GM18511 (cell line): ENCODE data around the gene TAF4.
"Not testable (repeated sequence)": the region's sequence is repeated elsewhere in the genome, so short reads cannot be mapped to it uniquely, and the experiment has no call there.

Experiments used
- ATAC-seq: cut with Tn5 transposase; IDR thresholded peaks from one replicate; pipeline ENCODE4 v1.9.1; 2021; ENCODE audit warnings: mild to moderate bottlenecking, moderate library complexity; ENCODE audit not compliant: unreplicated experiment

TAF4 gene

GRCh38 chr20:62059401-62059800, 6.3 kb downstream of the TAF4 start:
- ATAC-seq: no peak

- ATAC-seq: no peak
Measured at GRCh38 chr20:62058941-62059340, 6.7 kb downstream of the TAF4 start.

- ATAC-seq: no peak
Measured at GRCh38 chr20:62056975-62057374, 8.7 kb downstream of the TAF4 start.

- ATAC-seq: no peak
Measured at GRCh38 chr20:62056377-62056776, 9.3 kb downstream of the TAF4 start.

- ATAC-seq: not testable (repeated sequence)
Measured at GRCh38 chr20:62055862-62056115, 9.9 kb downstream of the TAF4 start.

GRCh38 chr20:62055106-62055861, 10.4 kb downstream of the TAF4 start:
- ATAC-seq: no peak

GRCh38 chr20:62054451-62054953, 11.2 kb downstream of the TAF4 start:
- no peak for ATAC-seq

- no peak for ATAC-seq
Measured at GRCh38 chr20:62053465-62054196, 12.1 kb downstream of the TAF4 start.

GRCh38 chr20:62052842-62053464, 12.7 kb downstream of the TAF4 start:
- no peak for ATAC-seq

GRCh38 chr20:62052336-62052841, 13.3 kb downstream of the TAF4 start:
- ATAC-seq: no peak

- ATAC-seq: no peak
Measured at GRCh38 chr20:62051546-62052255, 14.0 kb downstream of the TAF4 start.

GRCh38 chr20:62051144-62051543, 14.5 kb downstream of the TAF4 start:
- ATAC-seq: no peak

- no peak for ATAC-seq
Measured at GRCh38 chr20:62050166-62051120, 15.2 kb downstream of the TAF4 start.

GRCh38 chr20:62049342-62050165, 16.1 kb downstream of the TAF4 start:
- ATAC-seq: no peak

- no peak for ATAC-seq
Measured at GRCh38 chr20:62048821-62049291, 16.8 kb downstream of the TAF4 start.

- ATAC-seq: no peak
Measured at GRCh38 chr20:62048346-62048761, 17.3 kb downstream of the TAF4 start.

GRCh38 chr20:62047666-62048345, 17.9 kb downstream of the TAF4 start:
- ATAC-seq: no peak

- no peak for ATAC-seq
Measured at GRCh38 chr20:62046431-62046830, 19.2 kb downstream of the TAF4 start.
